GM18909 (cell line): ENCODE data around the gene TTC3.

ENCODE experiments used
- ATAC-seq: cut with Tn5 transposase; IDR thresholded peaks from one replicate; pipeline ENCODE4 v1.9.1; 2021; ENCODE audit warnings: mild to moderate bottlenecking; ENCODE audit not compliant: unreplicated experiment, poor library complexity

Gene TTC3

DNA sequence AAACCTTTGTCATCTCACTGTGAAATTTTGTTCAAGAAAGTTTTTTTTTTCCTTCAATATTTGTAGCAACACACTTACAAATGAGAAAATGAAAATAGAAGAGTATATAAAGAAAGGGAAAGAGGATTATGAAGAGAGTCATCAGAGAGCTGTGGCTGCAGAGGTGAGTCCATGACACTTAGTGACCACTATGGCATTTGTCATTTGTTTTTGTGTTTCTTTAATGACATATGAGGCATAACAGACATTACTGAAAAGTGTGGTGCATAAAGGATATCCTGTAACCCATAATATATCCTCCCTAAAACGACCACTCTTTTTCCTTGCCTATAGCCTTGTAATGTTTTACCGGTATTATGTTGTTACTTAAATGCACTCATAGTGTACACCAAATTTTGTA, 113.9 kb downstream of the TTC3 start:
- no peak for ATAC-seq

DNA sequence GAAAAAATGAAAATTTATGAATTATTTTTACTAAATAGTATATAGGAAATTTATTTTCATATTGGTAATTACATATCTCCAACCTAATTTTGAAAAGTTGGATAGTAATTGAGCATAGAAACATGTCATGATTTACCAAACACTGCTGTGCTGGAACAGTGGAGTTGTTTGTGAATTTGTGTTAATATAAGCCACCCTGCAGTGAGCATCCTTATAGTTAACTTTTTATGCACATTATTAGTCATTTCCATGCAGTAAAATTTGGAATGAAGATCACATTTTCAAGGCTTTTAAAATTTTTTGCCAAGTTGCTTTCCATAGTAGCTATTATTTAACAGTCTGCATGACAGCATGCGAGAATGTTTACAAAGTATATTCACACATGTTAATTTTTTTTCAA, 115.8 kb downstream of the TTC3 start:
- ATAC-seq, result no peak

DNA sequence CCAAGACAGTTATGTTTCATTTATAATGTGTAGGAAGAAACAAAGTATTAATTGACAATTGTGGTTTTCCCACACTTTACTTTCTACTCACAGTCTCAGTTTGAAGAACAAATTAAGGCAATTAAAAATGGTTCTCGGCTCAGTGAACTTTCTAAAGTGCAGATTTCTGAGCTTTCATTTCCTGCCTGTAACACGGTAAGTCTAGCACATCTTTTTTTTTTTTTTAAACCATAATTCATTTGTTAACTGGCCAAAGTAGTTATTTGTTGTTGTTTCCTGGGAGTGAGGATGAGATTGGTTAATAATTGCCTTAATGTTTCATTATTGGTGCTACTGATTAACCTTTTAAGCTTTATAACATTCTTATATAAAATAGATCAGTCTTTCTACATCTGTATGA, 119.0 kb downstream of the TTC3 start:
- no peak for ATAC-seq

DNA sequence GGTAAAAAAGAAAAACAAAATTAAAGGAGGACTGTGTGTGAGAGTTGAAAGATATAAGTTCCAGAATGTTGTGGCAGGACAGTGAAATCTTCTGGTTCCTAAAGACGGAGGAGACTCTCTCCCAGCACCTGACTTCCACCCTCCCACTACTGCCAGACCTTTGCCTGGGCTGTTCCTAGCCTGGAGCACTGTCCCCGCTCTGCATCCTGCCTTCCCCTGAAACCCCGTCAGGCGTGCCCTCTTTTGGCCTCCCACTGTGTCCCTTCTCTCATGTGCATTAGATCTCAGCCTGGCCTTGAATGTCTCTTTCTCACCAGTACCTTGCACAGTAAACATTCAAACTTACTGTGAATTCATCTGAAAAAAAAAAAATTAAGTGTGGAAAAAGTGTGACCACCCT, 120.0 kb downstream of the TTC3 start:
- no peak for ATAC-seq

DNA sequence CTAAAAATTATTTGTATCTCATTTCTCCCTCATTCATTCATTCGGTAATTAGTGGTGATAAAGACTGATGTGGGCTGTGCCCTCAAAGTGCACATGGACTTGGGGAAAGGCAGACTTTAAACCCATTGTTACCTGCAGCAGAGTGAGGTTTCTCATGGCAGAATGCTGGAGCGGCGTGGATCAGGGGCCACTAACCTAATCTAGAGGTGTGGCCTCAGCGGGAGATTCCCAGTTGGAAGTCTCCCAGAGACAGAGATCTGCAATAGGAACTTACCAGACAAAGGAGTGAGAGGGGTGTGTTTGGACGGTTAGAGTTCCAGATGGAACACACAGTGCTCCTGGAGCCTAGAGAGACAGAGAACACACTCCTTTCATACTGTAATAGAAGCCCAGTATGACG, 120.6 kb downstream of the TTC3 start:
- ATAC-seq, result no peak

DNA sequence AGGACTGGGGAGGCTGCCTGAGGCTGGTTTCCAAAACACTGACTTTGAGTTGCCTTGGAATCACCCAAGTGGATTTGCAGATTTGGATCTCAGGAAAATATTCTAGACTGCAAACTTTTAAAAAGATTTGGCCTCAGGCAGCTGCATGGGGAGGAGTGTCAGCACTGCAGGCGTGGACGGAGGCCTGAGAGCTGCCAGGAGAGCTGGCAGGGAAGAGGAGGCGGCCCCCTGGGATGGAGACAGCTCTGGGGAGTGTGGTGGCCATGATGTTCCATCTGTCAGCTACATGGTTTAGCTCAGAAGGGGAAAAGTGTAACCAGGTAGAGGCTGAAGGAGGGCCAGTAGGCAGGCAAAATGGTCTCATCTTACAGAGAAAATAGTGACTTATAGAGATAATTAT, 122.0 kb downstream of the TTC3 start:
- no peak for ATAC-seq

DNA sequence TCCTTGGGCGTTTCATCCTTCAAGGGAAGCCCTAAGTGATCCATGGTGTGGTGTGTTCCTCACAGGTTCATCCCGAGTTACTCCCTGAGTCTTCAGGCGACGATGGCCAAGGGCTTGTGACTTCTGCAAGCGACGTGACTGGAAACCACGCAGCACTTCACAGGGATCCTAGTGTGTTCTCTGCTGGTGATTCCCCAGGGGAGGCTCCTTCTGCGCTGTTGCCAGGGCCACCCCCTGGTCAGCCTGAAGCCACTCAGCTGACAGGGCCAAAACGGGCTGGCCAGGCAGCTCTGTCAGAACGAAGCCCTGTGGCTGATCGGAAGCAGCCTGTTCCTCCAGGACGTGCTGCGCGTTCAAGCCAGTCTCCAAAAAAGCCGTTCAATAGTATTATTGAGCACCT, 122.6 kb downstream of the TTC3 start:
- ATAC-seq, result no peak

DNA sequence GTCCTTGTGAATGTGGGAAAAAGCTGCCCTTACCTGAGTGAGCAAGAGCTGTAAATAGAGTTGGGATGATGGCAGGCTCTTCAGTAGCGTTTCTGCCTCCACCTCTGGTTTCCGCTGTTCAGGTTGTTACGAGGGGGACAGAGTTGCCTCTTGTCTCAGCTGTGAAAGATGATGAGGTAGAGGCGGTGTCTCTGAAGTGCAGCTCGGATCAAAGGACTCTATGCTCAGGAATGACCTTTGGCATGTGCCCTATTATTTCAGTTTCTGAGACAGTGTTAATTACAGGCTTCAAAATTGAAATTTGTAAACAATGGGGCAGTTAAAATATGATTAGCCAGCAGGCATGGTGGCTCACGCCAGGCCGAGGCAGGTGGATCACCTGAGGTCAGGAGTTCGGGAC, 123.8 kb downstream of the TTC3 start:
- ATAC-seq, result no peak

DNA sequence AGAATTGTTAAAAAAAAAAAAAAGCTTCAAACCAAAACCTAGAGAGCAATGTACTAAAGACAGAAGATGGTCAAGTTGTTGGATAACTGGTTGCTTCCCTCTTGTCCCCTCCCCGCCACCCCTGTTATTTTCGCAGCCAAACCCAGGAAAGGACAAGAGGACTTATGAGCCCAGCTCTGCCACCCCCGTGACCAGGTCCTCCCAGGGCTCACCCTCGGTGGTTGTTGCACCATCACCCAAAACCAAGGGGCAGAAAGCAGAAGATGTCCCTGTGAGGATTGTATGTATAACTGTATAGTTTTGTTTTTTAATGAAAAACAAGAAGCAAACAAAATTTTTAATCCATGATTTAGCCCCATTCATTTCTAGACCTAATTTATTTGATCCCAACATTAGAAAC, 124.7 kb downstream of the TTC3 start:
- ATAC-seq, result no peak

DNA sequence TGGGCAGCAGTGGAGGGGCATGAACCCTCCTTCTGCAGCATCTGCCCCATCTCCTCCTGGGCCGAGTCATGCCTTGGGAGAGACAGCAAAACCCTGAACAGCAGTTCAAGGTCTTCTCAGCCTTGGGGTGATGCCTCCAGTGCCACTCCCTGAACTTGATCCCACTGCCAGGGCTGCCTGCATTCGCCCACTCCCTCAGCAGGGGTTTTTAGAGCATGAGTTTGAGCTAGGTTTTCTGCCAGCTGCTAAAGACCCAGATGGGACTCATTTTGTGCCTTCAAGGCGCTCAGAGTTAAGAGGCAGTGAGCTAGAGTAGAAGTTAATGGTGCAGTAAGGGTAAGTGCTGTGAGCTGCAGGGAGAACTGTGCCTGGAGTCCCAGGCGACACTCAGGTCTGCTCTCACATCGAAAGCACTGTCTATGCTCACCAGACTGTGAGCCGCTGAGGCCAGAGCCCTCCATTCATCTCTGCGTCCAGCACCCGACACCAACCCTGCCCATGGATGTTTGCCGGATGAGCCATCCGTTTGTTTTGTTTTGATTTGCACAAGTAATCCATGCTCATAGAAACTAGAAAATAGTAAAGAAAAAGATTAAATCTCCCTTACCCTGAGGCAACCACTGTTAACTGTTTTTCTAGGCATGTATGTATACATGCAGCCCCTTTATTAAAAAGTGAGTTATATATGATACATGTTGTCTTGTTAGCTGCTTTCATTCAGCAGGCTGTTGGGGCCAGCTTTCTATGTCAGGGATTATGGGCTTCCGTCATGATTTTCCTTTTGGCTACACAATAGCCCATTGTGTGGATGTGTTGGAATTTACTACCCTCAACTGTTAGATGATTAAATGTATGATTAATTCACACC, 126.2 kb downstream of the TTC3 start:
- no peak for ATAC-seq

DNA sequence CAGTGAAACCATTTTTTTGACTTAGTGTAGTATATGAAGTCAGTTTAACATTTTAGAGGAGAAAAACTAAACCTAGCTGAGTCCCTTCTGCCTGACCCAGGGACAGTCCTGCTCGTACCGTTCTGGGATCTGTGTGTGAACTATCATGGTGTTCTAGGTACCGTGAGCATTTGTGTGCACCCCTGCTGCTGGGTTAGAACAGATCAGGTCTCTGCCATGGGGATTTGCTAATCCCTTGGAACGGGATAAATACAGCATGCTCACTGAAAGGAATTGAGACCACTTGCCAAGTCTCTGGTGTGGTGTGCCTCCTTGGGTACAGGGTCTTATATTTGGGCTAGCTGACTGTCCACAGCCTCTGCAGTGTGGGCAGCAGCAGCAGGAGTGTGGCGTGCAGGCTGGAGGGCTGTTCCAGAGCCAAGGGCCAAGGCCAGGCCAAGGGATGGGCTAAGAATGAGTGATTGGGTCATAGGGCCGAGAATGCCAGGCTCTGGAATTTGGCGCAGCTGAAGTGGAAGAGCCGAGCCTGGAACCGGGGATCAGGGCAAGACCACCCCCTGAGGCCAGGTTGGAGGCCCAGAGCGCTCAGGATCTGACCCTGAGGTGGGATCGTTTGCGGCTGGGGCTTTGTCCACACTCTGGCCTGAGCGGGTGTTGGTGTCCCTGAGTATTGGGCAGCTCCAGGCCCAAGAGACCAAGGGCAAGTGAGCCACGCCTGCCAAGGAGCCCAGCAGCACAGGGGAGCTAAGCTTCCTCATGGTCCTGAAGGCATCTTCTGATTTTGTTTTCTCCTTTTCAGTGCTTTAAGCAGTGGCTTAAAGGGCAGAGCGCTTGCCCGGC, 127.8 kb downstream of the TTC3 start:
- ATAC-seq, result no peak

DNA sequence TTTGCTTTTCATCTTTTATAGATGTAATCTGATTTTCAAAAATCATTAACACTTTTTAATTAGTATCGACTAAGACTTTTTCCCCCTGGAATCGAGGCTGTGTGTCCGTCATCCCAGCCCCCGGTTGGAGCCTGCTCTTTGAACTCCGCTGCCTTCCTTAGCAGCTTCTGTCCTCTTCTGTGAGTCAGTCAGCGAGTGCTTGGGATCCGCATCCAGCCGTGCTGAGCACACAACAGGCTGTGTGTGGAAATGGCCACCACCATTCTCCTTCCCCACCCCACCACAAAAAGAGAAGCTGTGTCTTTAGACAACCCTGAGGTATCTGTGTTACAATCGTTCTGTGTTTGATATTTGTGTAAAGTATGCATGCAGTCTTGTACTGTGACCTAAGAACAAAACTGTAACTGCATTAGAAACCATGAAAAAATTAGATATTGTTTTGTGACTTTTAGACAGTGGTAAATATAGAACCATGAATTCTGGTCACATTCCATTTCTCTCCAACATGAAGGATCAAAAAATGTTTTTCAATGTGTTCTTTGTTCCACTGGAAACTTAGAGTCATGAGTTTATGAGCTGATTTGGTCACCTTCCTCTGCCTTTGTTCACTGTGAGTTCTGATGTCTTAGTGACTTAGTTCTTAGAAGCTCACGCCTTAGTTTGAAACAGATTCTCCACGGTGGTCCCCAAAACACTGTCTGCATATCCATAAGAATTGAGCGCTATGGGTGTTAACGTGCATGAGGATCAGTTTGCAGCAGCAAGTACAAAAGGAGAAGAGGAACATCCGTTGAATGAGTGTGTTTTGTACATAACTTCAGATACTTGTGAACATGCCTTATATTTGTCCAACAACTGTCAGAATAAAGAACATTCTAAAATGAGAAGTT, 129.4 kb downstream of the TTC3 start:
- ATAC-seq, result no peak

DNA sequence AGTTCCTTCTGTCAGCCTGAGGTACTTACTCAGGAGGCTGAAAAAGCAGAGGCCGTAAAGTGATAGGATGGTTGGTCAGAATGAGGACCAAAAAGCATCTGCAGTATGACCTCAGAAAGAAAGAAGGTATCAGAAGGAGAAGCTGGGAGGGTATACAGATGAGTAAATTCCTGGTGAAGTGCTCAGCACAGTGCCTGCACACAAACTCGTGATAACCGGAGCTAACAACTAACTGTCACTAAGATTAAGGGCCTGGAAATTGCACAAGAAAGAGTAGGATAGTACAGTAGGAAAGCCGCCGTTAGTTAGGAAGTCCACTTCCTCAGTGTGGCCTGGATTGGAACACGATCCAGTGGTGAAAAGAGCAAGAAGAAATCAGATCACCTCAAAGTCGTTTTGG, 131.5 kb downstream of the TTC3 start:
- no peak for ATAC-seq

DNA sequence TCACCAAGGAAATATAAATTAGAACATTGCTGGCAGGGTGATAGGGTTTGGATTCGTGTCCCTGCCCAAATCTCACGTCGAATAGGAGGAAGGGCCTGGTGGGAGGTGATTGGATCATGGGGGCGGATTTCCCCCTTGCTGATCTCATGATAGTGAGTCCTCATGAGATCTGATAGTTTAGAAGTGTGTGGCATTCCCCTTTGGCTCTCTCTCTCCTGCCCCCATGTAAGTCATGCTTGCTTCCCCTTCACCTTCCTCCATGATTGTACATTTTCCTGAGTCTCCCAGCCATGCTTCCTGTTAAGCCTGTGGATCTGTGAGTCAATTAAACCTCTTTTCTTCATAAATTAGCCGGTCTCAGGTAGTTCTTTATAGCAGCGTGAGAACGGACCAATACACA, 133.4 kb downstream of the TTC3 start:
- ATAC-seq, result no peak

DNA sequence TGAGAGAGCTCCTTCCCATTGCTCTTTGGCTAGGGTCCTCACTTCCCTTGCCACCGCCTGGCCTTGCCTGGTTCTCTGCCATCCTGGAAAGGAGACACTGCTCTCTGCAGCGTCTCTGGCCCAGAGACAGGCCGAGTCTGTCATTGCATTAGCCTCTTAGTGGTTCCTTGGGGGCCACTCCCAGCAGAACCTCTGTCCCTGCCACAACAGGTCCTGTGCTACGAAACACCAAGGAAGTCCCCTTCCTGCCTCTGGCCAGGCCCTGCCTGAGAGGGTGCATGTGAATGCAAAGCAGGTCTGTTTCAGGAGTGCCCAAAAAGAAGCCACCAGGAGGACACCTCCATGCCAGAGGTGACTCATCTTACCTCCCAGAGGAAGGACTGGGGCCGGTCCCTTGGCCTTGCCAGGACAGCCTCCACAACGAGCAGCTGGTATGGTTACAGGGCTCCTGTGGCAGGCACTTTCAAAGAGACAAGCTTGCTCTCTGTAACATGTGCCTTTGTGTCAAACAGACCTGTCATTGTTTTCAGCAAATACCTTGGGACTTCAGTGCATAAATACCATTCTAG, 134.5 kb downstream of the TTC3 start:
- ATAC-seq, result peak; percentile 63

DNA sequence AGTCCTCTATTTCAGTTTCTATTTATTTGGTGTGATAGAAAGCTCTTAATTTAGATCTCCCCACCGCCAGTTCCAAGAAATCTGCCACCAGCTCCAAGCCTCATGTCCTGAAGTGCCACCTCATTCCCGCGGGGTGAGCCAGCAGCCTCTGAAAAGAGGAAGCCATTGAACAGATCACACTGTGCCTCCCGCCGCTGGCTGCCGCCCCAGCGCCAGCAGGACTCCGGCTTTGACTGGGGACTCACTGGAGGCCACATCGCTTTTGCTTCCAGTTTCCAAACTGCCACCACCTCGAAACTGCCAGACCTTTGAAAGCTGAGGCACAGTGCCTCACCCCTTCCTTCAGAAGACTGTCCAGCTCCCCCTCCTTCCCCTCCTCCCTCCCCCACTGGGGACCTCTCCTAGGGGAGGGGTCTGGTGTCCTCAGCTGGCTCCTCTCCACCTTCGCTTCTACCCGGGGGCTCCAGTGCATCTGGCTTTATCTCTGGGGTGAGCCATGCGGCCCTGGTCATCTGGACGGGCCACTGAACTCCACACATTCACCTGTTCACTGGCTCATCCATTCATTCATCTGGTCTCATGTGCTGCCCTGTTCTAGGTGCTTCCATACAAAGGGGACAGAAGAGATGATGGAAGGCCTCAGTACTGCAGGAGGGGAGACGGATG, 135.1 kb downstream of the TTC3 start:
- peak; percentile 61 for ATAC-seq

DNA sequence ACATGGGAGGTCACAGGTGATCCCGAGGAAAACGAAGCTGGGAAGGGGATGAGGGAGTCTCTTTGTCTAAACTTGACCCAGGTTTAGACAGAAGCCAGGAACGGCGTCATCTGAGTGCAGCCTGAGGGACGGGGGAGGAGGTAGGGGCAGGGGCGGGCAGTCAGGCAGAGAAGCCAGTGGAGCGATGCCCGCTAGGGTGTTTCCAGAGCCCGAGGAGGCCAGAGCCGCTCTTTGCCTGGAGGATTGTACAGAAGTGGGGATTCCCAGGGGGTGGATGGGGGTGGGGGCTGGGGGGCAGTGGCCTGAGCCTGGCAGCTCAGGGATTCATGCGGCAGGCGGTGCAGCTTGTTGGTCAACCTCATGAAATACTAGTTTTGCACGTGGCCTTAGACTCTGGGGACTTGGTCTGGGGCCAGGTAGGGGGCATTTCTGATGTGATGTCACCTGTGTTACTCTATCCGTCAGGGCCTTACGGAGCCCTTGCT, 135.7 kb downstream of the TTC3 start:
- peak; percentile 43 for ATAC-seq

DNA sequence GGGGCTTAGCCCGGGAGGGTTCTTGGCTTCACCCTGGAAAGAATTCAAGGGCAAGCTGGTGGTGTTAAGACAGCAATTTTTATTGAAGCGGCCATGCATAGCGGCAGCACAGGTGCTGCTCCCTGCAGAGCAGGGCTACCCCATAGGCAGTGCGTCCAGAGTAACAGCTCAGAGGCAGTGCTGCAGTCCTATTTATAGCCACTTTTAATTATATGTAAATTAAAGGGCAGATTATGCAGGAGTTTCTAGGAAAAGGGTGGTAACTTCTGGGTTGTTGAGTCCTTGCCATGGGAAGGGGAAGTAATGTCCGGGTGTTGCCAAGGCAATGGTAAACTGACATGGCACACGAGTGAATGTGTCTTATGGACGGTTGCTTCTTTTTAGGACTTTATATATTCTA, 137.1 kb downstream of the TTC3 start:
- ATAC-seq, result no peak

DNA sequence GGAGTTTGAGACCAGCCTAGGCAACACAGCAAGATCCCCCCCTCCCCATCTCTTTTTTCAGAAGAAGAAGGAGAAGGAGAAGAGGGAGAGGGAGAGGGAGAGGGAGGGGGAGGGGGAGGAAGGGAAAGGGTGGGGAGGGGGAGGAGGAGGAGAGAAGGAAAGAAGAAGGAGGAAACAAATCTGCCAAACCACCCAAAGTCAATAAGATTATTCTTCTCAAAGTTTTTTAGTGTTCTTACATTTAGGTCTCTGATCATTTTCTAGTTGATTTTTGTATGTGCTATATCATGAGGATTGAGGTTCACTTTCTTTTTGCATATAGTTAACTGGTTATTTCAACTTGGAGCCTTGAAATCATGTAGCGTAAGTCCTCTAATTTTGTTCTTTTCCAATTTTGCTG, 137.7 kb downstream of the TTC3 start:
- ATAC-seq, result no peak

DNA sequence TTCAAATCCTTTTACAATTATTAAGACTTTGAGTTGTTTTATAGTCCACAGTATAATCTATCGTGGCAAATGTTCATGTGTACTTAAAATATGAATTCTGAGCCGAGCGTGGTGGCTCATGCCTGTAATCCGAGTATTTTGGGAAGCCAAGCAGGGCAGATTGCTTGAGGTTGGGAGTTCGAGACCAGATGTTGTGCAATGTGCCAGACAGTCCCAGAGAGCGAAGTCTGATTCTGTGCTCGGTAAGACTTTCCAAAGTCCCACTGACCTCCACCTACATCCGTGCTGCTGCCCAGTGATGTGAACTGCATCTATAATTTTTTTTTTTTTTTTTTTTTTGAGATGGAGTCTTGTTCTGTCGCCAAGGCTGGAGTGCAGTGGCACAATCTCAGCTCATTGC, 141.9 kb downstream of the TTC3 start:
- ATAC-seq, result no peak
